ENCODE measurements around the gene P3H4.
A peak's percentile ranks its signal among the peaks of the same experiment; 100 is the strongest.
"Not testable (repeated sequence)": the region's sequence is repeated elsewhere in the genome, so short reads cannot be mapped to it uniquely, and the experiment has no call there.

Gene P3H4, protein sequence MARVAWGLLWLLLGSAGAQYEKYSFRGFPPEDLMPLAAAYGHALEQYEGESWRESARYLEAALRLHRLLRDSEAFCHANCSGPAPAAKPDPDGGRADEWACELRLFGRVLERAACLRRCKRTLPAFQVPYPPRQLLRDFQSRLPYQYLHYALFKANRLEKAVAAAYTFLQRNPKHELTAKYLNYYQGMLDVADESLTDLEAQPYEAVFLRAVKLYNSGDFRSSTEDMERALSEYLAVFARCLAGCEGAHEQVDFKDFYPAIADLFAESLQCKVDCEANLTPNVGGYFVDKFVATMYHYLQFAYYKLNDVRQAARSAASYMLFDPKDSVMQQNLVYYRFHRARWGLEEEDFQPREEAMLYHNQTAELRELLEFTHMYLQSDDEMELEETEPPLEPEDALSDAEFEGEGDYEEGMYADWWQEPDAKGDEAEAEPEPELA

DNA sequence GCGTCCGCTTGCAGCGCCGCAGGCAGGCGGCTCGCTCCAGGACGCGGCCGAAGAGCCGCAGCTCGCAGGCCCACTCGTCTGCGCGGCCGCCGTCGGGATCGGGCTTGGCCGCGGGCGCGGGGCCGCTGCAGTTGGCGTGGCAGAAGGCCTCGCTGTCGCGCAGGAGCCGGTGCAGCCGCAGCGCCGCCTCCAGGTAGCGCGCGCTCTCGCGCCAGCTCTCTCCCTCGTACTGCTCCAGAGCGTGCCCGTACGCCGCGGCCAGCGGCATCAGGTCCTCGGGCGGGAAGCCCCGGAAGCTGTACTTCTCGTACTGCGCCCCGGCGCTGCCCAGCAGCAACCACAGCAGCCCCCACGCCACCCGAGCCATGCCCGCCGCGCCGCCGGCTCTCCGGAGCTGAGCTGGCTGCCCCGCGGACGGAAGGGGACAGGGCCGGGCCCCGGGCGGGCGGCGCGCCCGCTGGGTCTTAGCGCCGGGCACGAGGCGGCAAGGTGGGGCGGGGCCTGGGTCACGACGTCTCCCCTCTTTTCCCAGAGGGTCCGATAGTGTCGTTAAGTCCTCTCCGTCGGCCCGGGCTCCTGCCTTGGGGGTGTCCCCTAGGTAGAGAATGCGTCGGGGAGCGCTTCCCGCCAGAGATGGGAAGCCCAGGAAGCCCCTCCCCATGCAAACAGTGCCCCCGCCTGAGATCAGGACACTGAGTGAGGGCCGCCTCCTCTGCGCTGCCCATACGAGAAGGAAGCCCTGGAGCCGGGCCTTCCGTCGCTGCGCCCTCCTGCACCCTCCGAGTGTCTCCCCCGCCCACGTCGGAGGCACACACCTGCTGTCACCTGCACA lies at the start of gene P3H4:
TSS of gene P3H4 (minus strand) at position 401 of the 832 bp plus-strand sequence. CDS start at position 367, 34 bp downstream.
- Histone ChIP-seq H3K79me2 (ENCODE audit: control insufficient read depth, insufficient read depth, low read length, unreplicated experiment) (peaks cover 53% of the 10 kb centered on the region), H3K4me1 (ENCODE audit: control insufficient read depth, insufficient read depth, low read length, unreplicated experiment) (peaks cover 23% of the 10 kb centered on the region), H2AFZ (ENCODE audit: low read length, unreplicated experiment) (peak within 1 kb of the TSS; percentile 52), H3K4me3 (ENCODE audit: low read depth, low read length) (peak within 1 kb of the TSS; percentile 79), H3K36me3 (ENCODE audit: insufficient read depth, low read length) (no peaks in the 10 kb centered on the region), H3K27me3 (ENCODE audit: insufficient read depth, low read length) (no peaks in the 10 kb centered on the region), H3K27ac (ENCODE audit: low read depth, low read length) (peak within 1 kb of the TSS; percentile 65)

DNA sequence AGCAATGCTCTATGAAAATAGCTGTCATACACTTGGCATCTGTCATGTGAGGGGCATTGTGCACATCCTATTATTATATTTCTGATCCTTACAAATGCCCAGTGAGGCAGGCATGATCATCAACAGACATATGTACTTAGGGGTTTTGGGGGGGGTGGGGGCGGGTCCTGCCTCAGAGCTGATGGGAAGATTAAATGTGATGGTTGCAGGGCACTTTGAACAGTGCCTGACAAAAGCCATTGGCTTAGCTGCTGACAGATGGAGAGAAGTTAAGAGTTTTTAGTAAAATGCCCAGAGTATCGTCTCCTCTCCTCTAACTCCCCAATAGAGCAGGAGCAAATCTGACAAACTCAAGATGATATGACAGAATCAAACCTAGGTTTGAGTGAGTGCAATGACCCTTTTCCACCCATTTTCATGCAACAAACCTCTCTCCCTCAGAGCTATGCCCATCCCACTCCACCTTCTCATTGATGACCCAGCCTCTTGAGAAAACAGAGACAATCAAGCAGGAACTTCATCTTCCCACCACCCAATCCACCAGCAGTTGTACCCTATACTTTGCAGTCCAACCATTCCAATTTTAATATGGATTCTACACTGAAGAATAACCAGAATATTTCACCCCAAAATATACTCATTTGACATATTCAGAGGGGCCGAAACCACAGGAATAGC lies 48.6 kb upstream of the P3H4 start:
- H3K27ac ChIP-seq (ENCODE audit: low read depth, low read length): no peak overlapping the region
- H2AFZ ChIP-seq (ENCODE audit: low read length, unreplicated experiment): no peak overlapping the region
- H3K27me3 ChIP-seq (ENCODE audit: insufficient read depth, low read length): no peaks in the 10 kb centered on the region
- H3K4me1 ChIP-seq (ENCODE audit: control insufficient read depth, insufficient read depth, low read length, unreplicated experiment): peaks cover 14% of the 10 kb centered on the region
- no peak overlapping the region for H3K4me3 ChIP-seq (ENCODE audit: low read depth, low read length)
- H3K79me2 ChIP-seq (ENCODE audit: control insufficient read depth, insufficient read depth, low read length, unreplicated experiment): peaks cover 55% of the 10 kb centered on the region
- H3K36me3 ChIP-seq (ENCODE audit: insufficient read depth, low read length): no peaks in the 10 kb centered on the region

DNA sequence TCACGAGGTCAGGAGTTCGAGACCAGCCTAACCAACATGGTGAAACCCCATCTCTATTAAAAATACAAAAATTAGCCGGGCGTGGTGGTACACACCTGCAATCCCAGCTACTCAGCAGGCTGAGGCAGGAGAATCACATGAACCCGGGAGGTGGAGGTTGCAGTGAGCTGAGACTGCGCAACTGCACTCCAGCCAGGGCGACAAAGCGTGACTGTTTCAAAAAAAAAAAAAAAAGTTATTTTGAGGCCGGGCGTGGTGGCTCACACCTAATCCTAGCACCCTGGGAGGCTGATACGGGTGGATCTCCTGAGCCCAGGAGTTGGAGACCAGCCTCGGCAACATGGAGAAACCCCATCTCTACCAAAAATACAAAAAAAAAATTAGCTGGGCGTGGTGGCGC lies 39.6 kb upstream of the P3H4 start:
- not testable (repeated sequence) for H3K27ac ChIP-seq (ENCODE audit: low read depth, low read length); H3K4me3 ChIP-seq (ENCODE audit: low read depth, low read length); H3K36me3 ChIP-seq (ENCODE audit: insufficient read depth, low read length); H3K27me3 ChIP-seq (ENCODE audit: insufficient read depth, low read length); H2AFZ ChIP-seq (ENCODE audit: low read length, unreplicated experiment)
- peaks cover 21% of the 10 kb centered on the region for H3K4me1 ChIP-seq (ENCODE audit: control insufficient read depth, insufficient read depth, low read length, unreplicated experiment)
- peaks cover 15% of the 10 kb centered on the region for H3K79me2 ChIP-seq (ENCODE audit: control insufficient read depth, insufficient read depth, low read length, unreplicated experiment)

DNA sequence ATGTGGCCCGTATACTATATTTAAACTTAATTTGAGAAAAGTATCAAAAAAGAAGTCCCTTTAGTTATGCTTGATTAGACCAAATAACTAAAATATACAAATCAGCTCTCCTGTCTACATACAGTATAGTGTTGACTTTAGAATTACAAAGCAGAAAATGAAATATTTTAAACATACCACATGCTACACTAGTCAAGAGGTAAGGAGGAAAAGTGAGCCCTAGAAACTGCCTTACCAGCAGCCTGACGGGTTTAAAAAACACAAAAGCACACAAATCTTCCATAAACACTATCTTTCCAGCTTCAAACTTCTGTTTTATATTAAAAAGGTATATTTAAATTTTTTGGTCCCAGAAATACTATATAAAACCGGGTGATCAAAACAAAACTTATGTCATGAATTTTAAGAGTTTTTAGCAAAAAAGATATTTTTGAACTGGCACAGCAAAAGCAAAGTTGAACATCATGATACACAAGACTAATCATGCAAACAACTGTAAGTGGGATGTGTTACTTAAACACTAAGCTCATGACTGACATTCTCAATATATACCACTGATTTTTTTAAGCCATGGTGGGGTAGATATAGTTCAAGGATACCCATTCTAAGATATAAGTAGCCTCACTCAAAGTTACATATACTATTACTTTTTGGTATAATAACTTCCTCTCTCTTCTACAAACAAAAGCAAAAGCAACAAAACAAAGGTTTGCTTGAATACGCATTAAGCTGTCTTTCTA lies 37.7 kb upstream of the P3H4 start:
- Histone ChIP-seq H3K4me1 (ENCODE audit: control insufficient read depth, insufficient read depth, low read length, unreplicated experiment) (peaks cover 21% of the 10 kb centered on the region), H3K4me3 (ENCODE audit: low read depth, low read length) (no peak overlapping the region), H2AFZ (ENCODE audit: low read length, unreplicated experiment) (no peak overlapping the region), H3K27ac (ENCODE audit: low read depth, low read length) (no peak overlapping the region), H3K36me3 (ENCODE audit: insufficient read depth, low read length) (no peaks in the 10 kb centered on the region; the same call in 1 of the 2 replicates), H3K27me3 (ENCODE audit: insufficient read depth, low read length) (no peaks in the 10 kb centered on the region), H3K79me2 (ENCODE audit: control insufficient read depth, insufficient read depth, low read length, unreplicated experiment) (peaks cover 15% of the 10 kb centered on the region)

DNA sequence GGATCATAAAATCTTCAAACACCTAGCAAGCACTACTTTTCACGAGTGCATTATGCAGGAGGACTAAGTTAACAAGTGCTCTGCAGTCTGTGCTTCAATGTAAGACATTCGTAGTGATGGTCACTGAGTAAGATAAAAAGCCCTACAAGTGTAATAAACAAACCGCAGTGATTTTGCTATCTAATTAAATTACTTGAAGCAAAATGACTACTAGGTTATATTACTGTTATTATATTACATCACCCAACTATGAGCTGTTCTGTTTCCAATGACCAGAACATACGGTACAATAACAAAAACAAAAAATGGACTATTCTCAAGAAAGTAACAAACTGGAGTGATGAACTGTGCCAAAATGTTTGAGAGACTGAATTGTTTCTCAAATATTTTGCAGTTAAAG lies 37.0 kb upstream of the P3H4 start:
- Histone ChIP-seq H3K27me3 (ENCODE audit: insufficient read depth, low read length) (no peaks in the 10 kb centered on the region), H3K27ac (ENCODE audit: low read depth, low read length) (no peak overlapping the region), H3K79me2 (ENCODE audit: control insufficient read depth, insufficient read depth, low read length, unreplicated experiment) (peaks cover 15% of the 10 kb centered on the region)

DNA sequence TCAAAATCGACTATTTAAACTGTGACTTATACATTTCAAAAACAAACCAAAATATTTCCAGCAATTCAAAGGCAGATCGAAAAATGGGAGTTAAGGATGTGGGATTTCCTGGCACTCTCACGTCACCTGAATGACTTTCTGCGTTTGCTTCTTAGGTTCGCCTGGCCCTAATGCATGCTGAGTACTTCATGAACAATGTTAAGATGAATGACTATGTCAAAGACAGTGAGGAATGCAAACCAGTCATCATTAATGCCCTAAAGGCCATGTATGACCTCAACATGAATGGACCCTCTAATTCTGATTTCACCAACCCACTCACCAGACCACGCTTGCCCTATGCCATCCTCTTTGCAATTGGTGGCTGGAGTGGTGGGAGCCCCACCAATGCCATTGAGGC lies 33.2 kb upstream of the P3H4 start:
- H2AFZ ChIP-seq (ENCODE audit: low read length, unreplicated experiment): no peak overlapping the region
- peaks cover 5% of the 10 kb centered on the region for H3K79me2 ChIP-seq (ENCODE audit: control insufficient read depth, insufficient read depth, low read length, unreplicated experiment)
- H3K4me3 ChIP-seq (ENCODE audit: low read depth, low read length): no peak overlapping the region
- H3K27ac ChIP-seq (ENCODE audit: low read depth, low read length): no peak overlapping the region
- H3K27me3 ChIP-seq (ENCODE audit: insufficient read depth, low read length): no peaks in the 10 kb centered on the region
- H3K36me3 ChIP-seq (ENCODE audit: insufficient read depth, low read length): no peaks in the 10 kb centered on the region
- H3K4me1 ChIP-seq (ENCODE audit: control insufficient read depth, insufficient read depth, low read length, unreplicated experiment): peaks cover 19% of the 10 kb centered on the region

More for the DNA sequence above, 37.0 kb upstream of the P3H4 start:
- H3K4me1 ChIP-seq (ENCODE audit: control insufficient read depth, insufficient read depth, low read length, unreplicated experiment): peaks cover 21% of the 10 kb centered on the region
- no peaks in the 10 kb centered on the region; the same call in 1 of the 2 replicates for H3K36me3 ChIP-seq (ENCODE audit: insufficient read depth, low read length)
- no peak overlapping the region for H3K4me3 ChIP-seq (ENCODE audit: low read depth, low read length)
- H2AFZ ChIP-seq (ENCODE audit: low read length, unreplicated experiment): no peak overlapping the region

DNA sequence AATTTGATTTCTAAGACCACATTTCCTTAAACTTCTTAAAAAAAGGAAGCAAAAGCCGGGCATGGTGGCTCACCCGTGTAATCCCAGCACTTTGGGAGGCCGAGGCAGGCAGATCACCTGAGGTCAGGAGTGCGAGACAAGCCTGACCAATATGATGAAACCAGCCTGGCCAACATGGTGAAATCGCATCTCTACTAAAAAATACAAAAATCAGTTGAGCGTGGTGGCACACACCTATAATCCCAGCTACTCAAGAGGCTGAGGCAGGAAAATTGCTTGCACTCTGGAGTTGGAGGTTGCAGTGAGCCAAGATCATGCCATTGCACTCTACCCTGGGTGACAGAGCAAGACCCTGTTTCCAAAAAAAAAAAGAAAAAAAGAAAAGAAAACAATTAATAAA lies 29.0 kb upstream of the P3H4 start:
- not testable (repeated sequence) for H3K4me3 ChIP-seq (ENCODE audit: low read depth, low read length); H3K36me3 ChIP-seq (ENCODE audit: insufficient read depth, low read length); H3K27me3 ChIP-seq (ENCODE audit: insufficient read depth, low read length); H3K27ac ChIP-seq (ENCODE audit: low read depth, low read length); H3K79me2 ChIP-seq (ENCODE audit: control insufficient read depth, insufficient read depth, low read length, unreplicated experiment); H3K4me1 ChIP-seq (ENCODE audit: control insufficient read depth, insufficient read depth, low read length, unreplicated experiment); H2AFZ ChIP-seq (ENCODE audit: low read length, unreplicated experiment)

DNA sequence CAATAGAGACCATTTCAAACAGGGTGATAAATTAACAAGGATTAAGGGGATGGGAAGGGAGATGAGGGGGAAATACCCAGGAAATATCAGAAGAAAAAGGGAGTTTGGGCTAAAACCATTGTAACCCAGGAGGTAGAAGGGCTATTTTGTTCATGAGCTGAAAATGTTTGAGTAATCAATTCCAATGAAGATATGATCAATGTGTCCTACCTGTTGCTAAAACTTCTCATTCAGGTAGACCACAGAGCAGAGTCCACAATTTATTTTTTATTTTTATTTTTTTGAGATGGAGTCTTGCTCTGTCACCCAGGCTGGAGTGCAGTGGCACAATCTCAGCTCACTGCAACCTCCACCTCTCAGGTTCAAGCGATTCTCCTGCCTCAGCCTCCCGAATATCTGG lies 27.7 kb upstream of the P3H4 start:
- not testable (repeated sequence) for H3K4me1 ChIP-seq (ENCODE audit: control insufficient read depth, insufficient read depth, low read length, unreplicated experiment); H3K4me3 ChIP-seq (ENCODE audit: low read depth, low read length); H3K79me2 ChIP-seq (ENCODE audit: control insufficient read depth, insufficient read depth, low read length, unreplicated experiment); H3K36me3 ChIP-seq (ENCODE audit: insufficient read depth, low read length); H2AFZ ChIP-seq (ENCODE audit: low read length, unreplicated experiment); H3K27ac ChIP-seq (ENCODE audit: low read depth, low read length); H3K27me3 ChIP-seq (ENCODE audit: insufficient read depth, low read length)

DNA sequence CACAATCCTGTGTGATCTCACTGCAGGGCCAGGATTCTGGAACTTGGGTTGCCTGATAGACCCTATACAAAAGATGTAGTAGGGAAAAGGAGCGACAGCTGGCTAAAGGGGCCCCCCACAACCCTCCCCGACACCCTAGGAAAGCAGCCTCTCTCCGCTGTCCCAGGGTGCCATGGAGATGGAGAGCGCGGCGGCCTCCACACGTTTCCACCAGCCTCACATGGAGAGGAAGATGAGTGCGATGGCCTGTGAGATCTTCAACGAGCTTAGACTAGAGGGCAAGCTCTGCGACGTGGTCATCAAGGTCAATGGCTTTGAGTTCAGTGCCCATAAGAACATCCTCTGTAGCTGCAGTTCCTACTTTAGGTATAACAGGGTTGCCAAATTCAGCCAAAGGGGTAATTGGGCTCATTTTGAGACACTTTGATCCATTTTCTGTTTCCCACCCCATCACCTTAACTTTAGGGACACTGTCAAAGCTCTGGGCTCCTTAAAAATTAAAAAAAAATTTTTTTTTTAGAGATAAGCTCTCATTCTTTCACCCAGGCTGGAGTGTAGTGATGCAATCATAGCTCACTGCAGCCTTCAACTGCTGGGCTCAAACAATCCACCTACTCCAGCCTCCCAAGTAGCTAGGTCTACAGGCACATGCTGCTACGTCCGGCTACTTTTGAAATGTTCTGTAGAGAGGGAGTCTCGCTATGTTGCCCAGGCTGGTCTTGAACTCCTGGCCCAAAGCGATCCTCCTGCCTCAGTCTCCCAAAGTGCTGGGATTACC lies 26.2 kb upstream of the P3H4 start, which contains the start of gene KLHL10:
TSS of gene KLHL10 (plus strand) at position 65 of the 778 bp plus-strand sequence. CDS start at position 173, 108 bp downstream.
- Histone ChIP-seq H3K79me2 (ENCODE audit: control insufficient read depth, insufficient read depth, low read length, unreplicated experiment) (no peaks in the 10 kb centered on the region), H2AFZ (ENCODE audit: low read length, unreplicated experiment) (no peak within 1 kb of the TSS), H3K27ac (ENCODE audit: low read depth, low read length) (no peak within 1 kb of the TSS), H3K36me3 (ENCODE audit: insufficient read depth, low read length) (no peaks in the 10 kb centered on the region), H3K27me3 (ENCODE audit: insufficient read depth, low read length) (no peaks in the 10 kb centered on the region), H3K4me1 (ENCODE audit: control insufficient read depth, insufficient read depth, low read length, unreplicated experiment) (no peaks in the 10 kb centered on the region), H3K4me3 (ENCODE audit: low read depth, low read length) (no peak within 1 kb of the TSS; the same call in 1 of the 2 replicates)
